HepG2 (cell line): ENCODE results near the gene C2orf81. TPM values are rescaled to one million over a fixed set of nuclear protein-coding genes. Genes with fewer than 3 reads are reported as not detected.

Source experiments
- CHD4 ChIP-seq: fragments of 200-600 bp; sonication (generic); IDR thresholded peaks from 2 replicates; pipeline ENCODE4 v1.7.0; 2017; ENCODE audit warnings: mild to moderate bottlenecking, low read length, borderline replicate concordance
- FIP1L1 ChIP-seq: fragments of 200-400 bp; formaldehyde crosslinking; IDR thresholded peaks from 2 replicates; pipeline ENCODE4 v1.6.1; 2018; ENCODE audit warnings: low read depth, mild to moderate bottlenecking, low read length, moderate library complexity, borderline replicate concordance; ENCODE audit not compliant: insufficient read depth
- HNRNPL ChIP-seq: fragments of 200-400 bp; formaldehyde crosslinking; IDR thresholded peaks from 2 replicates; pipeline ENCODE4 v1.6.1; 2017; ENCODE audit warnings: mild to moderate bottlenecking, low read depth, low read length
- KMT2B ChIP-seq: IDR thresholded peaks from 2 replicates; pipeline ENCODE4 v1.6.1; 2016; ENCODE audit warnings: missing genetic modification reagents, missing compliant biosample characterization
- MED1 ChIP-seq: sonication (generic); formaldehyde crosslinking; IDR thresholded peaks from 2 replicates; pipeline ENCODE4 v1.4.0; 2020; ENCODE audit warnings: missing genetic modification reagents
- PITX1 ChIP-seq: sonication (generic); formaldehyde crosslinking; IDR thresholded peaks from 2 replicates; pipeline ENCODE4 v1.5.1; 2020; ENCODE audit warnings: mild to moderate bottlenecking, missing genetic modification reagents
- SOX13 ChIP-seq, 3 experiments: fragments of 450-650 bp in 1 of 3; sonication (generic) in 1 of 3; formaldehyde crosslinking in 1 of 3; IDR thresholded peaks in 2 of 3; conservative IDR thresholded peaks in 1 of 3; 2 replicates each; pipeline versions ENCODE4 v1.5.0 to v1.6.1; 2016 to 2020; ENCODE audit warnings: antibody characterized with exemption in 1 of 3, mild to moderate bottlenecking in 1 of 3, missing compliant biosample characterization in 1 of 3, missing genetic modification reagents in 1 of 3, moderate library complexity in 1 of 3
- ZEB1 ChIP-seq: IDR thresholded peaks from 2 replicates; pipeline ENCODE4 v1.6.1; 2012; ENCODE audit warnings: mild to moderate bottlenecking, low read depth, inconsistent platforms; ENCODE audit not compliant: insufficient replicate concordance
- ZFP62 ChIP-seq: sonication (generic); formaldehyde crosslinking; IDR thresholded peaks from 2 replicates; pipeline ENCODE4 v1.4.0; 2020; ENCODE audit warnings: missing genetic modification reagents
- polyA plus RNA-seq, 8 experiments: library from polyadenylated mRNA; depleted of rRNA in 3 of 8; stranded (reverse) in 7 of 8; unstranded in 1 of 8; fragments of >200 nt; fragmentation: Illumina TruSeq in 4 of 8; extraction: Trizol in 4 of 8; gene quantifications; 2 replicates each; pipeline versions ENCODE4 v1.2.1 to v1.2.3, GENCODE V29; 2011 to 2016; ENCODE audit warnings: low read depth in 4 of 8, missing spikeins in 1 of 8, mixed read lengths in 1 of 8; ENCODE audit not compliant: insufficient read depth in 1 of 8
- total RNA-seq, 5 experiments: library from RNA; depleted of rRNA; stranded (reverse); fragments of >200 nt; fragmentation: Illumina TruSeq; extraction: Trizol; gene quantifications; 2 replicates each; pipeline ENCODE4 v1.2.3, GENCODE V29; 2016; ENCODE audit warnings: low read depth in 1 of 5
- TF ChIP-seq, protein P1 (sequence below): sonication (generic); formaldehyde crosslinking; IDR thresholded peaks from 2 replicates; pipeline ENCODE4 v1.4.0; 2020; ENCODE audit warnings: missing genetic modification reagents
- TF ChIP-seq, protein P2 (sequence below): sonication (generic); formaldehyde crosslinking; IDR thresholded peaks from 2 replicates; pipeline ENCODE4 v1.5.0; 2020; ENCODE audit warnings: mild to moderate bottlenecking, low read depth, missing genetic modification reagents, borderline replicate concordance
- TF ChIP-seq, protein P3 (sequence below): sonication (generic); formaldehyde crosslinking; IDR thresholded peaks from 2 replicates; pipeline ENCODE4 v1.4.0; 2020; ENCODE audit warnings: low read depth, mild to moderate bottlenecking, missing genetic modification reagents
- TF ChIP-seq, protein P4 (sequence below): sonication (generic); formaldehyde crosslinking; IDR thresholded peaks from one replicate; pipeline ENCODE4 v1.5.1; 2020; ENCODE audit warnings: mild to moderate bottlenecking, missing genetic modification reagents; ENCODE audit errors: not compliant biosample characterization

The C2orf81 gene
- total and polyA plus RNA-seq, 2 of the 13 experiments (the other 11 are each of a cell fraction or from before 2014, with no cell fraction given), result 0.15 to 0.17 TPM

GRCh38 chr2:74391580-74392448 is 29.6 kb downstream of the C2orf81 start (continued):
- TF ChIP-seq, protein P1, sequence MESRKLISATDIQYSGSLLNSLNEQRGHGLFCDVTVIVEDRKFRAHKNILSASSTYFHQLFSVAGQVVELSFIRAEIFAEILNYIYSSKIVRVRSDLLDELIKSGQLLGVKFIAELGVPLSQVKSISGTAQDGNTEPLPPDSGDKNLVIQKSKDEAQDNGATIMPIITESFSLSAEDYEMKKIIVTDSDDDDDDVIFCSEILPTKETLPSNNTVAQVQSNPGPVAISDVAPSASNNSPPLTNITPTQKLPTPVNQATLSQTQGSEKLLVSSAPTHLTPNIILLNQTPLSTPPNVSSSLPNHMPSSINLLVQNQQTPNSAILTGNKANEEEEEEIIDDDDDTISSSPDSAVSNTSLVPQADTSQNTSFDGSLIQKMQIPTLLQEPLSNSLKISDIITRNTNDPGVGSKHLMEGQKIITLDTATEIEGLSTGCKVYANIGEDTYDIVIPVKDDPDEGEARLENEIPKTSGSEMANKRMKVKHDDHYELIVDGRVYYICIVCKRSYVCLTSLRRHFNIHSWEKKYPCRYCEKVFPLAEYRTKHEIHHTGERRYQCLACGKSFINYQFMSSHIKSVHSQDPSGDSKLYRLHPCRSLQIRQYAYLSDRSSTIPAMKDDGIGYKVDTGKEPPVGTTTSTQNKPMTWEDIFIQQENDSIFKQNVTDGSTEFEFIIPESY (CRISPR knock-in tag), result no peak; the same call in 1 of the 2 replicates
- TF ChIP-seq ZFP62 (0 out of 2 replicates have a peak, but pooled peaks have one; percentile 20), ZEB1 (no peak), HNRNPL (no peak), PITX1 (CRISPR knock-in tag) (peak; percentile 75), SOX13 (IDR thresholded peaks at IDR 0.05) (no peak), SOX13 (CRISPR knock-in tag; conservative IDR thresholded peaks at IDR 0.05 in 1 of 2, IDR thresholded peaks at IDR 0.05 in 1 of 2) (no peak), KMT2B (CRISPR knock-in tag) (peak; percentile 91), FIP1L1 (no peak), CHD4 (peak; percentile 97), MED1 (peak; percentile 40; the same call in 1 of the 2 replicates)
- TF ChIP-seq, protein P2, sequence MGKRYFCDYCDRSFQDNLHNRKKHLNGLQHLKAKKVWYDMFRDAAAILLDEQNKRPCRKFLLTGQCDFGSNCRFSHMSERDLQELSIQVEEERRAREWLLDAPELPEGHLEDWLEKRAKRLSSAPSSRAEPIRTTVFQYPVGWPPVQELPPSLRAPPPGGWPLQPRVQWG (CRISPR knock-in tag), result no peak
- TF ChIP-seq, protein P3, sequence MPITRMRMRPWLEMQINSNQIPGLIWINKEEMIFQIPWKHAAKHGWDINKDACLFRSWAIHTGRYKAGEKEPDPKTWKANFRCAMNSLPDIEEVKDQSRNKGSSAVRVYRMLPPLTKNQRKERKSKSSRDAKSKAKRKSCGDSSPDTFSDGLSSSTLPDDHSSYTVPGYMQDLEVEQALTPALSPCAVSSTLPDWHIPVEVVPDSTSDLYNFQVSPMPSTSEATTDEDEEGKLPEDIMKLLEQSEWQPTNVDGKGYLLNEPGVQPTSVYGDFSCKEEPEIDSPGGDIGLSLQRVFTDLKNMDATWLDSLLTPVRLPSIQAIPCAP, result no peak
- TF ChIP-seq, protein P4, sequence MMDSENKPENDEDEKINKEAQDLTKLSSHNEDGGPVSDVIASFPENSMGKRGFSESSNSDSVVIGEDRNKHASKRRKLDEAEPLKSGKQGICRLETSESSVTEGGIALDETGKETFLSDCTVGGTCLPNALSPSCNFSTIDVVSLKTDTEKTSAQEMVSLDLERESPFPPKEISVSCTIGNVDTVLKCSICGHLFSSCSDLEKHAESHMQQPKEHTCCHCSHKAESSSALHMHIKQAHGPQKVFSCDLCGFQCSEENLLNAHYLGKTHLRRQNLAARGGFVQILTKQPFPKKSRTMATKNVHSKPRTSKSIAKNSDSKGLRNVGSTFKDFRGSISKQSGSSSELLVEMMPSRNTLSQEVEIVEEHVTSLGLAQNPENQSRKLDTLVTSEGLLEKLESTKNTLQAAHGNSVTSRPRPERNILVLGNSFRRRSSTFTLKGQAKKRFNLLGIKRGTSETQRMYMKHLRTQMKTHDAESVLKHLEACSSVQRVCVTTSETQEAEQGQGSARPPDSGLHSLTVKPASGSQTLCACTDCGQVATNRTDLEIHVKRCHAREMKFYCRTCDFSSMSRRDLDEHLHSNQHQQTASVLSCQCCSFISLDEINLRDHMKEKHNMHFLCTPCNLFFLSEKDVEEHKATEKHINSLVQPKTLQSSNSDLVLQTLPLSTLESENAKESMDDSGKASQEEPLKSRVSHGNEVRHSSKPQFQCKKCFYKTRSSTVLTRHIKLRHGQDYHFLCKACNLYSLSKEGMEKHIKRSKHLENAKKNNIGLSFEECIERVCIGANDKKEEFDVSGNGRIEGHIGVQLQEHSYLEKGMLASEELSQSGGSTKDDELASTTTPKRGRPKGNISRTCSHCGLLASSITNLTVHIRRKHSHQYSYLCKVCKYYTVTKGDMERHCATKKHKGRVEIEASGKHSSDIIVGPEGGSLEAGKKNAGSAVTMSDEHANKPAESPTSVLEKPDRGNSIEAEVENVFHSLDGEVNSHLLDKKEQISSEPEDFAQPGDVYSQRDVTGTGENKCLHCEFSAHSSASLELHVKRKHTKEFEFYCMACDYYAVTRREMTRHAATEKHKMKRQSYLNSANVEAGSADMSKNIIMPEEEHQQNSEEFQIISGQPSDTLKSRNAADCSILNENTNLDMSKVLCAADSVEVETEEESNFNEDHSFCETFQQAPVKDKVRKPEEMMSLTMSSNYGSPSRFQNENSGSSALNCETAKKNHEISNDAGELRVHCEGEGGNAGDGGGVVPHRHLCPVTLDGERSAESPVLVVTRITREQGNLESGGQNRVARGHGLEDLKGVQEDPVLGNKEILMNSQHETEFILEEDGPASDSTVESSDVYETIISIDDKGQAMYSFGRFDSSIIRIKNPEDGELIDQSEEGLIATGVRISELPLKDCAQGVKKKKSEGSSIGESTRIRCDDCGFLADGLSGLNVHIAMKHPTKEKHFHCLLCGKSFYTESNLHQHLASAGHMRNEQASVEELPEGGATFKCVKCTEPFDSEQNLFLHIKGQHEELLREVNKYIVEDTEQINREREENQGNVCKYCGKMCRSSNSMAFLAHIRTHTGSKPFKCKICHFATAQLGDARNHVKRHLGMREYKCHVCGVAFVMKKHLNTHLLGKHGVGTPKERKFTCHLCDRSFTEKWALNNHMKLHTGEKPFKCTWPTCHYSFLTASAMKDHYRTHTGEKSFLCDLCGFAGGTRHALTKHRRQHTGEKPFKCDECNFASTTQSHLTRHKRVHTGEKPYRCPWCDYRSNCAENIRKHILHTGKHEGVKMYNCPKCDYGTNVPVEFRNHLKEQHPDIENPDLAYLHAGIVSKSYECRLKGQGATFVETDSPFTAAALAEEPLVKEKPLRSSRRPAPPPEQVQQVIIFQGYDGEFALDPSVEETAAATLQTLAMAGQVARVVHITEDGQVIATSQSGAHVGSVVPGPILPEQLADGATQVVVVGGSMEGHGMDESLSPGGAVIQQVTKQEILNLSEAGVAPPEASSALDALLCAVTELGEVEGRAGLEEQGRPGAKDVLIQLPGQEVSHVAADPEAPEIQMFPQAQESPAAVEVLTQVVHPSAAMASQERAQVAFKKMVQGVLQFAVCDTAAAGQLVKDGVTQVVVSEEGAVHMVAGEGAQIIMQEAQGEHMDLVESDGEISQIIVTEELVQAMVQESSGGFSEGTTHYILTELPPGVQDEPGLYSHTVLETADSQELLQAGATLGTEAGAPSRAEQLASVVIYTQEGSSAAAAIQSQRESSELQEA (CRISPR knock-in tag), result peak; percentile 64
